GM12865 (cell line): ENCODE measurements around the gene ZBED4.

Experiments used
- DNase-seq: peaks from one replicate; pipeline ENCODE4 v3.0.0; 2010; ENCODE audit warnings: low read depth
- H3K4me3 ChIP-seq: 2 replicates; pipeline ENCODE4 v1.5.1; 2011; ENCODE audit warnings: mild to moderate bottlenecking, low read depth, low read length, control low read depth
- TF ChIP-seq, protein P1 (sequence below): IDR thresholded peaks from 2 replicates; pipeline ENCODE4 v1.5.1; 2011; ENCODE audit warnings: low read length, control low read depth, low read depth, inconsistent platforms; ENCODE audit not compliant: insufficient read depth; ENCODE audit errors: missing control alignments

Gene ZBED4

DNA sequence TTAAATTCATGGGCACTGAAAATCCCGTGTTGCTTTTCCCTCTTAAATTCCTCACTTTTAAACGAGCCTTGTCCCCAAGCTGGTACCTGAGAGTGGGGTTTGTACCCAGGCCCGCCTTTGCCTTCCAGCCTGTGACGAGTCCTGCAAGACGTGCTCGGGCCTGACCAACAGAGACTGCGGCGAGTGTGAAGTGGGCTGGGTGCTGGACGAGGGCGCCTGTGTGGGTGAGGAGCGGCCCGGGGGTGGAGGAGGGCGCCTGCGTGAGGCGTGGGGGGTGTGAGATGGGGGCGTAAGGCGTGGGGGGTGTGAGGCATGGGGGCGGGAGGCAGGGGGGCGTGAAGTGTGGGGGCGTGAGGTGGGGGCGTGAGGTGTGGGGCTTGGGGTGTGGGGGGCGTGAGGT, 68.8 kb downstream of the ZBED4 start:
- no peak overlapping the region for H3K4me3 ChIP-seq
- no peak for DNase-seq
- TF ChIP-seq, protein P1, sequence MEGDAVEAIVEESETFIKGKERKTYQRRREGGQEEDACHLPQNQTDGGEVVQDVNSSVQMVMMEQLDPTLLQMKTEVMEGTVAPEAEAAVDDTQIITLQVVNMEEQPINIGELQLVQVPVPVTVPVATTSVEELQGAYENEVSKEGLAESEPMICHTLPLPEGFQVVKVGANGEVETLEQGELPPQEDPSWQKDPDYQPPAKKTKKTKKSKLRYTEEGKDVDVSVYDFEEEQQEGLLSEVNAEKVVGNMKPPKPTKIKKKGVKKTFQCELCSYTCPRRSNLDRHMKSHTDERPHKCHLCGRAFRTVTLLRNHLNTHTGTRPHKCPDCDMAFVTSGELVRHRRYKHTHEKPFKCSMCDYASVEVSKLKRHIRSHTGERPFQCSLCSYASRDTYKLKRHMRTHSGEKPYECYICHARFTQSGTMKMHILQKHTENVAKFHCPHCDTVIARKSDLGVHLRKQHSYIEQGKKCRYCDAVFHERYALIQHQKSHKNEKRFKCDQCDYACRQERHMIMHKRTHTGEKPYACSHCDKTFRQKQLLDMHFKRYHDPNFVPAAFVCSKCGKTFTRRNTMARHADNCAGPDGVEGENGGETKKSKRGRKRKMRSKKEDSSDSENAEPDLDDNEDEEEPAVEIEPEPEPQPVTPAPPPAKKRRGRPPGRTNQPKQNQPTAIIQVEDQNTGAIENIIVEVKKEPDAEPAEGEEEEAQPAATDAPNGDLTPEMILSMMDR, result no peak

DNA sequence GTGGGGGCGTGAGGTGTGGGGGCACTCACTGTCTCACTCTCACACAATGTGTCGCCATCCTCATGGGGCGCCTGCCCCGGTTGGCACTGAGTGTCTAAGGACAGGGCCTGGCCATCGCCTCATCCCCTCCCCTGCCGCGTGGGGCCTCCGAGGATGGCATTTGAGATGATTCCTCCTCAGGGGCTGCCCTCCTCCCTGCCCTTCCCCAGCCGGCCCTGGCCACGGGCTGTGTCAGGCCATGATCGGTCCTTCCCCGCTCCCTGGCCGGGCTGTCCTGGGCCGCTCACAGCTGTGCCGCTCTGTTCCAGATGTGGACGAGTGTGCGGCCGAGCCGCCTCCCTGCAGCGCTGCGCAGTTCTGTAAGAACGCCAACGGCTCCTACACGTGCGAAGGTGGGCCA, 69.3 kb downstream of the ZBED4 start:
- peak overlapping the region; percentile 94; the same call in 1 of the 2 replicates for H3K4me3 ChIP-seq
- no peak for DNase-seq
- TF ChIP-seq, protein P1, result no peak

DNA sequence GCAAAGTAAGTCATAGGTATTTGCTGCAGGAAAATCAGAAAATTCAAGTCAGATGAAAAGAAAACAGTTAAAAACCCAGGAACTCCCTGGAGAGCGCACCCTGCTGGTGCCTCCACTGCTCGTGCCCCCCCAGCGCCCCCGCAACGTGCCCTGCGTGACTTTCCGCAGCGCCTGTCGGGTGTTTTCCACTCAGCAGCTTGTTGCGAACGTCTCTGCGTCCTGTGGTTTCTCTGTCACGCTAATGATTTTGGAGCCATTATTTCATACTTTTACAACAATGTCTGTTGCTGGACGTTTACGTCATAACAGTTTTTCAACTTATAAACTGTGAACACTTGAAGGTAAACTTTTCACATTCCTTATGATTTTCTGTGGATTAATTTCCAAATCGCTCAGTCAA, 69.8 kb downstream of the ZBED4 start:
- DNase-seq, result peak; percentile 86
- TF ChIP-seq, protein P1, result peak; percentile 58
- H3K4me3 ChIP-seq, result peak overlapping the region; percentile 94

DNA sequence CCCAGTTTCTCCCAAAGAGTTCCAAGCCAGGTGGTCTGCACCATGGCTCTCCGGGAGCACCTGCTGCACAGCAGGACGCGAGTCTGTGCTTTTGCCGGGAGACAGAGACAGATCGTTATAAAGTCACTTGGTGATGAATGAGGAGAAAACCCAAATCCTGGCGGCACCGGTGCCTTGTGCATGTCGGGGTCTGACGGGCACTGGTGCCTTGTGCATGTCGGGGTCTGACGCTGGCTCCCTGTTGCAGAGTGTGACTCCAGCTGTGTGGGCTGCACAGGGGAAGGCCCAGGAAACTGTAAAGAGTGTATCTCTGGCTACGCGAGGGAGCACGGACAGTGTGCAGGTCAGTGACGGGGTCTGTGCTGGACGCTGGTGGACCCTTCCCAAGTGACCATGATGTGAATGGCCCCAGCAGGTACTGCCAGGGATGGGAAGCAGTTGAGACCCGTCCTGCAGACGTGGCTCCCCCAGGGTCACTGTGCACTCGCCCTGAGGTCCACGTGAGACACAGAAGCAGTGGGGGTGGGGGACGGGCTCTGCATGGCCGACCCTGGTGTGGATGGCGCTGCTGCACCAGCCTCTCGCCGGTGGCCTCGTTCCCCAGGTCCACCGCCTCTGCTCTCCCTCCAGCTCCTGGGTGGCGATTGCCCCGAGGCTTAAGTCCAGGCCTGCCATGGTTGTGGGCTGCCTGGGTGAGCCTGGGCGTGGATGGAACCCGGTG, 70.6 kb downstream of the ZBED4 start:
- DNase-seq, result no peak
- TF ChIP-seq, protein P1, result no peak

DNA sequence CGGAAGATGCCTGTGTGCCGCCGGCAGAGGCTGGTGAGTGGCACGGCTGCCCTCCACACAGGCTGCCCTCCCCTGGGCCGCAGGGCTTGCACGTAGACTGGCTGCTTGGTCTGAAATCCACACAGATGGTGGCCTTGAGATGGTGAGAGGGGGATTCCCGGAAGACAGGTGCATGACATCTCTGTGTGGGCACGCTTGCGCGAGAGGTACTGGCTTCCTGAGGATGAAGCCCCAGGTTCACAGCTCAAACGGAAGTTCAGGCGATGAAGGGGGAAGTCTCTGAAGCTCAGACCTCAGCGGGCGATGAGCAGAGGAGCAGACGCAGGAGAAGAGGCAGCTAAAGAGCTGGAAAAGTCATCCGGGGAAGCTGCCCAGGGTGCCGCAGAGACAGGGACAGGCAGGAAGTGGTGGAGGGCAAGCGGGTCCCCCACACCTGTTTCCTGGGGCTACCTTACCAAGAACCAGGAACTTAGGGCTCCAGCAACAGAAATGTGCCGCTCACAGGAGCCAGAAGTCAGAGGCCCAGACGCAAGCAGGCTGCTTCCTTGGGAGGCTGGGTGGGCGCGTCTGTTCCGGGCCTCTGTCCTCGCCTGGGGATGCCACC, 72.0 kb downstream of the ZBED4 start:
- peak; percentile 95 for DNase-seq
- TF ChIP-seq, protein P1, result no peak
- peak overlapping the region; percentile 94 for H3K4me3 ChIP-seq

More for the DNA sequence above, 70.6 kb downstream of the ZBED4 start:
- peak overlapping the region; percentile 94 for H3K4me3 ChIP-seq

DNA sequence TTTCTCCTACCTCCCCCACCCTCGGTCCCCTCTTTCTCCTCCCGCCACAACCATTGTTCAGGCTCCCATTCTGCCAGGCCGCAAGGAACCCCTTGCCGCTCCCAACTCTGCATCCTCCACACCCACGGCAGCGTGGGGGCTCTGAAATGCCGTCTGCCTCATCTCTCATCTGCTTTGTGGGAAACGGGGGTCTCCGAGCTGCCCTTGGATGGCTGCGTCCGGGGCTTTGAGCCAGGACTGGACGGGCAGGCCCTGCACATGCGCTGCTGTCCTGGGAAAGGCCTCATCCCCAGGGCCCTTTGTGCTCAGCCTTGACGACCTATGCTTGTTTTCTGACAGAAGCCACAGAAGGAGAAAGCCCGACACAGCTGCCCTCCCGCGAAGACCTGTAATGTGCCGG, 73.3 kb downstream of the ZBED4 start:
- DNase-seq, result no peak
- H3K4me3 ChIP-seq, result no peak overlapping the region

More for the DNA sequence above, 73.3 kb downstream of the ZBED4 start:
- TF ChIP-seq, protein P1, result no peak
